Measurements from ENCODE around the gene THAP11.
"Not testable (repeated sequence)": the region's sequence is repeated elsewhere in the genome, so short reads cannot be mapped to it uniquely, and the experiment has no call there.

THAP11 gene

GRCh38 chr16:67837190-67837589 lies 4.9 kb upstream of the THAP11 start:
- DNase-seq (ENCODE audit: low read depth): not testable (repeated sequence)

- no peak for DNase-seq (ENCODE audit: low read depth)
Observed at GRCh38 chr16:67837811-67838210, 4.3 kb upstream of the THAP11 start.

- DNase-seq (ENCODE audit: low read depth): no peak
Observed at GRCh38 chr16:67841198-67841815, 813 bp upstream of the THAP11 start.

- peak; percentile 67 for DNase-seq (ENCODE audit: low read depth)
Observed at GRCh38 chr16:67842509-67843342, 606 bp downstream of the THAP11 start.

GRCh38 chr16:67843343-67843765 lies 1.2 kb downstream of the THAP11 start:
- DNase-seq (ENCODE audit: low read depth): no peak

- DNase-seq (ENCODE audit: low read depth): no peak
Observed at GRCh38 chr16:67844497-67844896, 2.4 kb downstream of the THAP11 start.

- DNase-seq (ENCODE audit: low read depth): no peak
Observed at GRCh38 chr16:67845291-67846062, 3.4 kb downstream of the THAP11 start.

GRCh38 chr16:67846063-67846319 lies 3.9 kb downstream of the THAP11 start:
- no peak for DNase-seq (ENCODE audit: low read depth)

GRCh38 chr16:67846320-67847063 lies 4.4 kb downstream of the THAP11 start, which contains the start of gene NUTF2:
Gene NUTF2, plus strand, starts transcription at chr16:67846933. Its CDS starts 18,198 bp downstream, at chr16:67865131.
- DNase-seq (ENCODE audit: low read depth): peak; percentile 92

- no peak for DNase-seq (ENCODE audit: low read depth)
Observed at GRCh38 chr16:67847064-67847861, 5.1 kb downstream of the THAP11 start, which contains the start of gene CENPT. Gene CENPT, minus strand, starts transcription at chr16:67847693. Its CDS starts 13,834 bp downstream, at chr16:67833859.

GRCh38 chr16:67848118-67848517 lies 6.0 kb downstream of the THAP11 start:
- no peak for DNase-seq (ENCODE audit: low read depth)

- DNase-seq (ENCODE audit: low read depth): no peak
Observed at GRCh38 chr16:67853670-67854069, 11.6 kb downstream of the THAP11 start.

- DNase-seq (ENCODE audit: low read depth): no peak
Observed at GRCh38 chr16:67855789-67856188, 13.7 kb downstream of the THAP11 start.

GRCh38 chr16:67856927-67857546 lies 14.9 kb downstream of the THAP11 start:
- DNase-seq (ENCODE audit: low read depth): no peak

- DNase-seq (ENCODE audit: low read depth): no peak
Observed at GRCh38 chr16:67857547-67858233, 15.6 kb downstream of the THAP11 start.

GRCh38 chr16:67858500-67858899 lies 16.4 kb downstream of the THAP11 start:
- no peak for DNase-seq (ENCODE audit: low read depth)

- no peak for DNase-seq (ENCODE audit: low read depth)
Observed at GRCh38 chr16:67860589-67861398, 18.7 kb downstream of the THAP11 start.

- no peak for DNase-seq (ENCODE audit: low read depth)
Observed at GRCh38 chr16:67861877-67862276, 19.8 kb downstream of the THAP11 start.
